HG02642 (cell line): Measurements from ENCODE around the gene TUT1.
"Not testable (repeated sequence)": the region's sequence is repeated elsewhere in the genome, so short reads cannot be mapped to it uniquely, and the experiment has no call there.

ENCODE experiments used
- ATAC-seq: cut with Tn5 transposase; IDR thresholded peaks from one replicate; pipeline ENCODE4 v1.9.1; 2021; ENCODE audit warnings: mild to moderate bottlenecking; ENCODE audit not compliant: unreplicated experiment, poor library complexity

The TUT1 gene

GRCh38 chr11:62591448-62592145 is at the start of gene TUT1:
Gene TUT1, minus strand, starts transcription at chr11:62591523. Its CDS starts 38 bp downstream, at chr11:62591485.
- ATAC-seq, result peak; percentile 89

- no peak for ATAC-seq
These were observed 41.2 kb upstream of the TUT1 start for GRCh38 chr11:62632492-62632891.

- ATAC-seq, result no peak
These were observed 36.4 kb upstream of the TUT1 start for GRCh38 chr11:62627713-62628112.

GRCh38 chr11:62622476-62623089 is 31.3 kb upstream of the TUT1 start:
- no peak for ATAC-seq

GRCh38 chr11:62621567-62622470 is 30.5 kb upstream of the TUT1 start, which contains the start of gene B3GAT3:
Gene B3GAT3, minus strand, starts transcription at chr11:62621986. Its CDS starts 39 bp downstream, at chr11:62621947.
- ATAC-seq, result peak; percentile 96

- ATAC-seq, result no peak
These were observed 29.8 kb upstream of the TUT1 start for GRCh38 chr11:62621027-62621566.

GRCh38 chr11:62616957-62617356 is 25.6 kb upstream of the TUT1 start:
- not testable (repeated sequence) for ATAC-seq

- ATAC-seq, result no peak
These were observed 24.2 kb upstream of the TUT1 start for GRCh38 chr11:62615521-62615920.

- no peak for ATAC-seq
These were observed 23.0 kb upstream of the TUT1 start for GRCh38 chr11:62614275-62614674.

- ATAC-seq, result no peak
These were observed 22.0 kb upstream of the TUT1 start for GRCh38 chr11:62613291-62613778.

GRCh38 chr11:62612366-62613290 is 21.3 kb upstream of the TUT1 start, which contains the start of the genes EML3 and ROM1:
Gene EML3, minus strand, starts transcription at chr11:62612775. Its CDS starts 318 bp downstream, at chr11:62612457.
Gene ROM1, plus strand, starts transcription at chr11:62613257. Its CDS starts 25 bp downstream, at chr11:62613282.
- ATAC-seq, result peak; percentile 72

- peak; percentile 22 for ATAC-seq
These were observed 20.5 kb upstream of the TUT1 start for GRCh38 chr11:62611705-62612365.

- no peak for ATAC-seq
These were observed 19.7 kb upstream of the TUT1 start for GRCh38 chr11:62610814-62611704.

GRCh38 chr11:62610403-62610802 is 19.1 kb upstream of the TUT1 start:
- no peak for ATAC-seq

- no peak for ATAC-seq
These were observed 17.5 kb upstream of the TUT1 start for GRCh38 chr11:62608776-62609175.

- no peak for ATAC-seq
These were observed 16.4 kb upstream of the TUT1 start for GRCh38 chr11:62607714-62608113.

- no peak for ATAC-seq
These were observed 14.6 kb upstream of the TUT1 start for GRCh38 chr11:62605902-62606301.

- ATAC-seq, result no peak
These were observed 14.1 kb upstream of the TUT1 start for GRCh38 chr11:62605467-62605866.
